ENCODE results near the gene GRAMD2B. TPM values are rescaled to one million over a fixed set of nuclear protein-coding genes. Genes with fewer than 3 reads are reported as not detected.

The GRAMD2B gene
- total and polyA plus RNA-seq, 3 experiments from 2014 or later: 7.0 to 10.4 (median 8.4) TPM

GRCh38 chr5:126477294-126478117 is 54.3 kb downstream of the GRAMD2B start:
- H3K27ac ChIP-seq (ENCODE audit: low read depth, low read length): no peak overlapping the region
- H3K36me3 Mint-ChIP-seq: peaks cover 5 to 52% (median 17%) of the 10 kb centered on the region in 3 donors
- H3K27me3 Mint-ChIP-seq: no peaks in the 10 kb centered on the region
- CTCF ChIA-PET: no interaction called here
- no peak overlapping the region for H3K4me3 Mint-ChIP-seq
- no peaks in the 10 kb centered on the region for H3K9me3 ChIP-seq (ENCODE audit: low read length)
- H3K4me3 ChIP-seq (ENCODE audit: low read length): no peak overlapping the region
- no peaks in the 10 kb centered on the region for H3K9me3 Mint-ChIP-seq
- no peaks in the 10 kb centered on the region for H3K4me1 ChIP-seq (ENCODE audit: insufficient read depth, low read length)
- POLR2A ChIA-PET: no interaction called here
- H3K36me3 ChIP-seq (ENCODE audit: insufficient read depth, low read length): peaks cover 7% of the 10 kb centered on the region
- DNase-seq: no peak
- H3K27me3 ChIP-seq (ENCODE audit: insufficient read depth, low read length, poor library complexity, severe bottlenecking): no peaks in the 10 kb centered on the region
- H3K4me1 Mint-ChIP-seq: no peaks in the 10 kb centered on the region
- no peak overlapping the region for H3K27ac Mint-ChIP-seq

GRCh38 chr5:126479810-126480209 is 56.6 kb downstream of the GRAMD2B start:
- H3K4me3 ChIP-seq (ENCODE audit: low read length): no peak overlapping the region
- H3K27me3 ChIP-seq (ENCODE audit: insufficient read depth, low read length, poor library complexity, severe bottlenecking): no peaks in the 10 kb centered on the region
- CTCF ChIA-PET: no interaction called here
- no peak for DNase-seq
- Mint-ChIP-seq H3K27me3 (no peaks in the 10 kb centered on the region), H3K36me3 (peaks cover 11 to 61% (median 12%) of the 10 kb centered on the region in 3 donors), H3K27ac (peak overlapping the region in 1 of 8 donors; percentile 84), H3K4me1 (no peaks in the 10 kb centered on the region), H3K9me3 (no peaks in the 10 kb centered on the region), H3K4me3 (no peak overlapping the region)
- POLR2A ChIA-PET: no interaction called here
- no peak overlapping the region for H3K27ac ChIP-seq (ENCODE audit: low read depth, low read length)
- H3K9me3 ChIP-seq (ENCODE audit: low read length): no peaks in the 10 kb centered on the region
- H3K4me1 ChIP-seq (ENCODE audit: insufficient read depth, low read length): no peaks in the 10 kb centered on the region
- peaks cover 2% of the 10 kb centered on the region for H3K36me3 ChIP-seq (ENCODE audit: insufficient read depth, low read length)

GRCh38 chr5:126480824-126481223 is 57.6 kb downstream of the GRAMD2B start:
- peaks cover 9 to 64% (median 11%) of the 10 kb centered on the region in 3 donors for H3K36me3 Mint-ChIP-seq
- ChIA-PET CTCF (interaction anchor here (1.2 kb wide), 1 partner anchor 19 kb away, joined by 3 read pairs; no protein-coding TSS in a partner anchor), POLR2A (no interaction called here)
- no peak for DNase-seq
- Histone ChIP-seq H3K4me1 (ENCODE audit: insufficient read depth, low read length) (no peaks in the 10 kb centered on the region), H3K27ac (ENCODE audit: low read depth, low read length) (no peak overlapping the region), H3K36me3 (ENCODE audit: insufficient read depth, low read length) (peaks cover 12% of the 10 kb centered on the region), H3K4me3 (ENCODE audit: low read length) (no peak overlapping the region), H3K27me3 (ENCODE audit: insufficient read depth, low read length, poor library complexity, severe bottlenecking) (no peaks in the 10 kb centered on the region), H3K9me3 (ENCODE audit: low read length) (no peaks in the 10 kb centered on the region)
- H3K4me1 Mint-ChIP-seq: no peaks in the 10 kb centered on the region
- no peaks in the 10 kb centered on the region for H3K27me3 Mint-ChIP-seq
- H3K4me3 Mint-ChIP-seq: no peak overlapping the region
- H3K9me3 Mint-ChIP-seq: no peaks in the 10 kb centered on the region
- peak overlapping the region in 2 of 8 donors; percentile 20 to 85 for H3K27ac Mint-ChIP-seq

GRCh38 chr5:126481243-126481642 is 58.0 kb downstream of the GRAMD2B start:
- Histone ChIP-seq H3K4me1 (ENCODE audit: insufficient read depth, low read length) (no peaks in the 10 kb centered on the region), H3K36me3 (ENCODE audit: insufficient read depth, low read length) (peaks cover 12% of the 10 kb centered on the region), H3K4me3 (ENCODE audit: low read length) (no peak overlapping the region), H3K9me3 (ENCODE audit: low read length) (no peaks in the 10 kb centered on the region), H3K27me3 (ENCODE audit: insufficient read depth, low read length, poor library complexity, severe bottlenecking) (no peaks in the 10 kb centered on the region), H3K27ac (ENCODE audit: low read depth, low read length) (no peak overlapping the region)
- Mint-ChIP-seq H3K4me1 (no peaks in the 10 kb centered on the region), H3K27me3 (no peaks in the 10 kb centered on the region), H3K9me3 (no peaks in the 10 kb centered on the region), H3K27ac (peak overlapping the region in 1 of 8 donors; percentile 85), H3K36me3 (peaks cover 11 to 67% (median 13%) of the 10 kb centered on the region in 3 donors), H3K4me3 (no peak overlapping the region)
- CTCF ChIA-PET: interaction anchor here (1.2 kb wide), 1 partner anchor 18 kb away, joined by 3 read pairs; no protein-coding TSS in a partner anchor
- POLR2A ChIA-PET: no interaction called here
- no peak for DNase-seq

GRCh38 chr5:126482591-126482990 is 59.4 kb downstream of the GRAMD2B start:
- Mint-ChIP-seq H3K4me1 (no peaks in the 10 kb centered on the region), H3K27ac (peak overlapping the region in 1 of 8 donors; percentile 54), H3K27me3 (no peaks in the 10 kb centered on the region), H3K9me3 (no peaks in the 10 kb centered on the region), H3K36me3 (peaks cover 17 to 74% (median 19%) of the 10 kb centered on the region in 3 donors), H3K4me3 (no peak overlapping the region)
- Histone ChIP-seq H3K36me3 (ENCODE audit: insufficient read depth, low read length) (peaks cover 12% of the 10 kb centered on the region), H3K4me3 (ENCODE audit: low read length) (no peak overlapping the region), H3K27ac (ENCODE audit: low read depth, low read length) (no peak overlapping the region), H3K9me3 (ENCODE audit: low read length) (no peaks in the 10 kb centered on the region), H3K4me1 (ENCODE audit: insufficient read depth, low read length) (no peaks in the 10 kb centered on the region), H3K27me3 (ENCODE audit: insufficient read depth, low read length, poor library complexity, severe bottlenecking) (no peaks in the 10 kb centered on the region)
- CTCF ChIA-PET: interaction anchor here (1.4 kb wide), 1 partner anchor 17 kb away, joined by 3 read pairs; no protein-coding TSS in a partner anchor
- no peak for DNase-seq
- POLR2A ChIA-PET: no interaction called here

- Mint-ChIP-seq H3K27me3 (no peaks in the 10 kb centered on the region), H3K27ac (peak overlapping the region in 3 of 8 donors; percentile 9 to 54 (median 17)), H3K4me3 (no peak overlapping the region), H3K4me1 (no peaks in the 10 kb centered on the region), H3K36me3 (peaks cover 17 to 77% (median 19%) of the 10 kb centered on the region in 3 donors), H3K9me3 (no peaks in the 10 kb centered on the region)
- Histone ChIP-seq H3K9me3 (ENCODE audit: low read length) (no peaks in the 10 kb centered on the region), H3K4me1 (ENCODE audit: insufficient read depth, low read length) (no peaks in the 10 kb centered on the region), H3K27me3 (ENCODE audit: insufficient read depth, low read length, poor library complexity, severe bottlenecking) (no peaks in the 10 kb centered on the region), H3K4me3 (ENCODE audit: low read length) (no peak overlapping the region), H3K27ac (ENCODE audit: low read depth, low read length) (no peak overlapping the region), H3K36me3 (ENCODE audit: insufficient read depth, low read length) (peaks cover 12% of the 10 kb centered on the region)
- DNase-seq: no peak
- ChIA-PET POLR2A (no interaction called here), CTCF (interaction anchor here (1.4 kb wide), 1 partner anchor 17 kb away, joined by 3 read pairs; no protein-coding TSS in a partner anchor)
These were observed 59.9 kb downstream of the GRAMD2B start for GRCh38 chr5:126483156-126483555.

GRCh38 chr5:126484253-126484652 is 61.0 kb downstream of the GRAMD2B start:
- no peak for DNase-seq
- CTCF ChIA-PET: no interaction called here

GRCh38 chr5:126486332-126486731 is 63.1 kb downstream of the GRAMD2B start:
- Mint-ChIP-seq H3K4me3 (no peak overlapping the region), H3K36me3 (peaks cover 12 to 78% (median 20%) of the 10 kb centered on the region in 3 donors), H3K27ac (peak overlapping the region in 2 of 8 donors; percentile 69 to 72), H3K4me1 (no peaks in the 10 kb centered on the region), H3K27me3 (no peaks in the 10 kb centered on the region), H3K9me3 (no peaks in the 10 kb centered on the region)
- H3K4me1 ChIP-seq (ENCODE audit: insufficient read depth, low read length): no peaks in the 10 kb centered on the region
- no peak overlapping the region for H3K27ac ChIP-seq (ENCODE audit: low read depth, low read length)
- CTCF ChIA-PET: no interaction called here
- H3K36me3 ChIP-seq (ENCODE audit: insufficient read depth, low read length): peaks cover 12% of the 10 kb centered on the region
- no peaks in the 10 kb centered on the region for H3K9me3 ChIP-seq (ENCODE audit: low read length)
- POLR2A ChIA-PET: no interaction called here
- H3K4me3 ChIP-seq (ENCODE audit: low read length): no peak overlapping the region
- no peaks in the 10 kb centered on the region for H3K27me3 ChIP-seq (ENCODE audit: insufficient read depth, low read length, poor library complexity, severe bottlenecking)
- DNase-seq: no peak

More at GRCh38 chr5:126484253-126484652, 61.0 kb downstream of the GRAMD2B start:
- peaks cover 17 to 86% (median 22%) of the 10 kb centered on the region in 3 donors for H3K36me3 Mint-ChIP-seq
- no peak overlapping the region for H3K4me3 ChIP-seq (ENCODE audit: low read length)
- no peaks in the 10 kb centered on the region for H3K27me3 ChIP-seq (ENCODE audit: insufficient read depth, low read length, poor library complexity, severe bottlenecking)
- no peaks in the 10 kb centered on the region for H3K4me1 Mint-ChIP-seq
- H3K36me3 ChIP-seq (ENCODE audit: insufficient read depth, low read length): peaks cover 12% of the 10 kb centered on the region
- H3K27me3 Mint-ChIP-seq: no peaks in the 10 kb centered on the region
- H3K9me3 Mint-ChIP-seq: no peaks in the 10 kb centered on the region
- no peak overlapping the region for H3K27ac ChIP-seq (ENCODE audit: low read depth, low read length)
- peak overlapping the region in 1 of 8 donors; percentile 74 for H3K27ac Mint-ChIP-seq
- H3K4me1 ChIP-seq (ENCODE audit: insufficient read depth, low read length): no peaks in the 10 kb centered on the region
- POLR2A ChIA-PET: no interaction called here
- H3K9me3 ChIP-seq (ENCODE audit: low read length): no peaks in the 10 kb centered on the region
- H3K4me3 Mint-ChIP-seq: no peak overlapping the region
